ENCODE data around the gene MYO5A.

DNA sequence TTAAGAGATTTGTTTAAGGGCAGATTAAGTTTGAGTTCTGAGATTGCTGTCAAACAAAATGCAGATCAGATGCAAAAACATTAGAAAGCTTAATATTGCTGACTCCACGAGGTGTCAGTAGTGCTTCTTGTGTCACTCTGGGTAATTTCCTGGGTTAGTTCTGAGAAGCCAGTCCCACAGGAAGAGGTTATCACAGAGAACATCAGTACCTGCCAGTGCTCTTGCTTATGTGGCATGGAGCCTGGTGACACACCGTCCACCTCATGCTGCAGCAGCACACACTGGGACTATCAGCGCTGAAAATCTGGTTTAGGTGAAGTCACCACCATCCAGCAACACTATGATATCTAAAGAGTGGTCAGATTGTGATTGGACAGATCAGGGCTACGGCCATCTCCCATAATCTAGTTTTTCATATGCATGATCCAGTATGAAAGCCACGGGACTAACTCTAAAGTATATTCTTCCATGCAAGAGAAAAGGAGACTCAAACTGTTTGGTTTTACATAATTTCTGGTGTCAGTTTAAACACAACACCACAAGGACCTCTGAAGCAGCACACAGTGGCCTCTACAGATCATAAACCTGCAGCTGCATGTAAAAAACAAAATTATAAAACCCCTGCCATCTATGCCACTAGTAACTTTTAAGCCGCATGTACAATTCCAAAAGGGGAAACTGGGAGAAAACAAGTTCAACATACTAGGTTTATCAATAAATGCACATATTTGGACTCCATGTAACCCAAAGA is 197.0 kb downstream of the MYO5A start:
- TF ChIP-seq, protein P1, sequence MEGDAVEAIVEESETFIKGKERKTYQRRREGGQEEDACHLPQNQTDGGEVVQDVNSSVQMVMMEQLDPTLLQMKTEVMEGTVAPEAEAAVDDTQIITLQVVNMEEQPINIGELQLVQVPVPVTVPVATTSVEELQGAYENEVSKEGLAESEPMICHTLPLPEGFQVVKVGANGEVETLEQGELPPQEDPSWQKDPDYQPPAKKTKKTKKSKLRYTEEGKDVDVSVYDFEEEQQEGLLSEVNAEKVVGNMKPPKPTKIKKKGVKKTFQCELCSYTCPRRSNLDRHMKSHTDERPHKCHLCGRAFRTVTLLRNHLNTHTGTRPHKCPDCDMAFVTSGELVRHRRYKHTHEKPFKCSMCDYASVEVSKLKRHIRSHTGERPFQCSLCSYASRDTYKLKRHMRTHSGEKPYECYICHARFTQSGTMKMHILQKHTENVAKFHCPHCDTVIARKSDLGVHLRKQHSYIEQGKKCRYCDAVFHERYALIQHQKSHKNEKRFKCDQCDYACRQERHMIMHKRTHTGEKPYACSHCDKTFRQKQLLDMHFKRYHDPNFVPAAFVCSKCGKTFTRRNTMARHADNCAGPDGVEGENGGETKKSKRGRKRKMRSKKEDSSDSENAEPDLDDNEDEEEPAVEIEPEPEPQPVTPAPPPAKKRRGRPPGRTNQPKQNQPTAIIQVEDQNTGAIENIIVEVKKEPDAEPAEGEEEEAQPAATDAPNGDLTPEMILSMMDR (optimal IDR thresholded peaks at IDR 0.05 in 1 of 3, IDR thresholded peaks at IDR 0.05 in 1 of 3, conservative IDR thresholded peaks at IDR 0.05 in 1 of 3; ENCODE audit: extremely low read depth in 1 of 3, insufficient read depth in 2 of 3, low read length in 3 of 3) = peak; percentile 34 to 60 (median 58)
- no peak for TF ChIP-seq EZH2 (IDR thresholded peaks at IDR 0.05; ENCODE audit: low read length)
